HepG2 (cell line): ENCODE results near the gene GDF7. TPM values are rescaled to one million over a fixed set of nuclear protein-coding genes. Genes with fewer than 3 reads are reported as not detected.

ENCODE experiments used
- ATAC-seq: fragments of 200-7000 bp; cut with Tn5 transposase; 3 replicates; pipeline ENCODE4 v1.9.1; 2020; ENCODE audit warnings: mild to moderate bottlenecking, moderate library complexity
- BruUV-seq: library from RNA; stranded (reverse); fragments of 400-500 nt; replicated peaks from 2 replicates; lab custom pipeline; 2021; lab: Mats Ljungman, UMichigan
- CTCF ChIA-PET: fragments of 300-600 bp; formaldehyde crosslinking; extraction: SDS; loops from one replicate; lab custom pipeline; 2021; ENCODE audit warnings: low total read pairs, inconsistent platforms, low intra/inter-chr PET ratio; lab: Yijun Ruan, JAX
- POLR2A ChIA-PET: fragments of 350-600 bp; sonication (Branson Sonifier 250); formaldehyde crosslinking; loops from one replicate; lab custom pipeline; 2020; ENCODE audit warnings: antibody characterized with exemption, inconsistent platforms; lab: Yijun Ruan, JAX
- DNase-seq: peaks from one replicate; pipeline ENCODE4 v3.0.0-alpha.2; 2015; ENCODE audit warnings: low spot score
- FAIRE-seq: peaks from 3 replicates; lab custom pipeline; 2011; peaks lifted over from hg19 to GRCh38; lab: Jason Lieb, UNC
- H2AFZ ChIP-seq: one replicate; pipeline ENCODE4 v1.6.1; 2011; ENCODE audit warnings: low read length, inconsistent platforms
- H3K27ac ChIP-seq: fragments of 300-600 bp; 3 replicates; pipeline ENCODE4 v1.8.0; 2011; ENCODE audit warnings: mixed run types, mild to moderate bottlenecking, mixed read lengths, low read length, inconsistent platforms; ENCODE audit not compliant: insufficient read depth; ENCODE audit errors: extremely low read length
- H3K27me3 ChIP-seq, 2 experiments: fragments of 200-600 bp in 1 of 2; 2 replicates in 1 of 2; 3 replicates in 1 of 2; pipeline versions ENCODE4 v1.6.0 to v1.8.0; 2011; ENCODE audit warnings: low read length in 2 of 2, mild to moderate bottlenecking in 2 of 2, moderate library complexity in 2 of 2, inconsistent platforms in 1 of 2; ENCODE audit not compliant: insufficient read depth in 2 of 2, control insufficient read depth in 1 of 2
- H3K36me3 ChIP-seq, 2 experiments: fragments of 200-600 bp in 1 of 2; replicated peaks in 1 of 2; 2 replicates in 1 of 2; 3 replicates in 1 of 2; pipeline versions ENCODE4 v1.5.1 to v1.8.0; 2011; ENCODE audit warnings: low read length in 2 of 2, inconsistent platforms in 1 of 2; ENCODE audit not compliant: insufficient read depth in 2 of 2, control insufficient read depth in 1 of 2
- H3K4me1 ChIP-seq: 2 replicates; pipeline ENCODE4 v1.5.1; 2012; ENCODE audit warnings: low read length, inconsistent platforms; ENCODE audit not compliant: insufficient read depth
- H3K4me2 ChIP-seq: 2 replicates; pipeline ENCODE4 v1.6.0; 2011; ENCODE audit warnings: low read depth, low read length, inconsistent platforms
- H3K4me3 ChIP-seq, 3 experiments: fragments of 200-600 bp in 1 of 3; sonication (generic), shearing (Covaris generic) in 1 of 3; replicated peaks in 1 of 3; 2 replicates each; pipeline ENCODE4 v1.5.1; 2011 to 2016; ENCODE audit warnings: low read length in 3 of 3, inconsistent platforms in 2 of 3, low read depth in 2 of 3, mild to moderate bottlenecking in 2 of 3, control low read depth in 1 of 3, mixed read lengths in 1 of 3; ENCODE audit not compliant: insufficient read depth in 1 of 3
- H3K79me2 ChIP-seq: one replicate; pipeline ENCODE4 v1.6.1; 2011; ENCODE audit warnings: low read length, inconsistent platforms; ENCODE audit not compliant: insufficient read depth
- H3K9ac ChIP-seq: 2 replicates; pipeline ENCODE4 v1.6.0; 2011; ENCODE audit warnings: mild to moderate bottlenecking, low read depth, low read length, inconsistent platforms; ENCODE audit not compliant: insufficient read depth
- H3K9me3 ChIP-seq: 2 replicates; pipeline ENCODE4 v1.5.1; 2012; ENCODE audit warnings: mild to moderate bottlenecking, low read length
- H4K20me1 ChIP-seq: 2 replicates; pipeline ENCODE4 v1.6.0; 2011; ENCODE audit warnings: inconsistent platforms, mild to moderate bottlenecking, low read length, moderate library complexity; ENCODE audit not compliant: insufficient read depth
- AGO1 ChIP-seq: fragments of 200-400 bp; formaldehyde crosslinking; IDR thresholded peaks from 2 replicates; pipeline ENCODE4 v1.6.1; 2017; ENCODE audit warnings: mild to moderate bottlenecking, low read depth, low read length, moderate library complexity; ENCODE audit not compliant: poor library complexity, severe bottlenecking
- AHR ChIP-seq: IDR thresholded peaks from 2 replicates; pipeline ENCODE4 v1.6.1; 2018; ENCODE audit warnings: missing genetic modification reagents, missing compliant biosample characterization
- ASH2L ChIP-seq: fragments of 300-600, 200-600 bp; sonication (generic); IDR thresholded peaks from 2 replicates; pipeline ENCODE4 v1.7.0; 2017; ENCODE audit warnings: low read depth, mild to moderate bottlenecking, moderate library complexity, mixed read lengths, low read length; ENCODE audit not compliant: insufficient read length
- HDAC2 ChIP-seq: sonication (generic); formaldehyde crosslinking; IDR thresholded peaks from 2 replicates; pipeline ENCODE4 v1.4.0; 2020; ENCODE audit warnings: missing genetic modification reagents
- HES4 ChIP-seq: sonication (generic); formaldehyde crosslinking; IDR thresholded peaks from 2 replicates; pipeline ENCODE4 v1.9.0; 2021; ENCODE audit warnings: mild to moderate bottlenecking, missing genetic modification reagents, borderline replicate concordance
- KDM3A ChIP-seq: IDR thresholded peaks from 2 replicates; pipeline ENCODE4 v1.6.1; 2018; ENCODE audit warnings: low read depth, missing compliant biosample characterization
- KDM5B ChIP-seq: sonication (generic); formaldehyde crosslinking; IDR thresholded peaks from 2 replicates; pipeline ENCODE4 v1.4.0; 2020; ENCODE audit warnings: missing genetic modification reagents, mild to moderate bottlenecking, borderline replicate concordance
- SMAD1 ChIP-seq: sonication (generic); formaldehyde crosslinking; IDR thresholded peaks from 2 replicates; pipeline ENCODE4 v1.4.0; 2020; ENCODE audit warnings: missing genetic modification reagents, low read depth, mild to moderate bottlenecking, borderline replicate concordance
- SMAD9 ChIP-seq: sonication (generic); formaldehyde crosslinking; IDR thresholded peaks from 2 replicates; pipeline ENCODE4 v1.5.1; 2020; ENCODE audit warnings: mild to moderate bottlenecking, missing genetic modification reagents
- ZNF234 ChIP-seq: sonication (generic); formaldehyde crosslinking; conservative IDR thresholded peaks from 2 replicates; pipeline ENCODE4 v1.5.1; 2020; ENCODE audit warnings: mild to moderate bottlenecking, missing genetic modification reagents
- ZNF781 ChIP-seq: sonication (generic); formaldehyde crosslinking; IDR thresholded peaks from 2 replicates; pipeline ENCODE4 v1.5.1; 2020; ENCODE audit warnings: borderline replicate concordance, mild to moderate bottlenecking, missing genetic modification reagents; ENCODE audit errors: not compliant biosample characterization
- WGBS: methylation state at CpG from one replicate; pipeline ENCODE4 v1.1.6; 2017; ENCODE audit warnings: low lambda C conversion rate; 5-methylcytosine and 5-hydroxymethylcytosine counted together
- in situ Hi-C: cut with HindIII; loops from 2 replicates; pipeline ENCODE4 v1.10.0; 2017; ENCODE audit warnings: low pct_unique_long_range_greater_than_20kb; ENCODE audit not compliant: extremely low pct_ligation_motif_present
- intact Hi-C: fragments of 100-400 bp; cut with micrococcal nuclease; formaldehyde crosslinking; loops from one replicate; pipeline ENCODE4 v1.10.0; 2022; ENCODE audit not compliant: unreplicated experiment
- polyA plus RNA-seq, 8 experiments: library from polyadenylated mRNA; depleted of rRNA in 3 of 8; stranded (reverse) in 7 of 8; unstranded in 1 of 8; fragments of >200 nt; fragmentation: Illumina TruSeq in 4 of 8; extraction: Trizol in 4 of 8; gene quantifications; 2 replicates each; pipeline versions ENCODE4 v1.2.1 to v1.2.3, GENCODE V29; 2011 to 2016; ENCODE audit warnings: low read depth in 4 of 8, missing spikeins in 1 of 8, mixed read lengths in 1 of 8; ENCODE audit not compliant: insufficient read depth in 1 of 8
- total RNA-seq, 5 experiments: library from RNA; depleted of rRNA; stranded (reverse); fragments of >200 nt; fragmentation: Illumina TruSeq; extraction: Trizol; gene quantifications; 2 replicates each; pipeline ENCODE4 v1.2.3, GENCODE V29; 2016; ENCODE audit warnings: low read depth in 1 of 5
- TF ChIP-seq, protein P1 (sequence below): sonication (generic); formaldehyde crosslinking; IDR thresholded peaks from 2 replicates; pipeline ENCODE4 v1.8.0; 2023; ENCODE audit warnings: mild to moderate bottlenecking, missing genetic modification reagents
- TF ChIP-seq, protein P2 (sequence below): sonication (generic); formaldehyde crosslinking; IDR thresholded peaks from 2 replicates; pipeline ENCODE4 v1.4.0; 2020; ENCODE audit warnings: missing genetic modification reagents
- TF ChIP-seq, protein P3 (sequence below): IDR thresholded peaks from 2 replicates; pipeline ENCODE4 v1.6.1; 2012; ENCODE audit warnings: low read length, improper control_type of control experiment
- TF ChIP-seq, protein P4 (sequence below): sonication (generic); formaldehyde crosslinking; IDR thresholded peaks from 2 replicates; pipeline ENCODE4 v1.4.0; 2020; ENCODE audit warnings: mild to moderate bottlenecking, low read depth, missing genetic modification reagents

The GDF7 gene
- total and polyA plus RNA-seq, 2 of the 13 experiments (the other 11 are each of a cell fraction or from before 2014, with no cell fraction given): 1.6 to 15.0 TPM

DNA sequence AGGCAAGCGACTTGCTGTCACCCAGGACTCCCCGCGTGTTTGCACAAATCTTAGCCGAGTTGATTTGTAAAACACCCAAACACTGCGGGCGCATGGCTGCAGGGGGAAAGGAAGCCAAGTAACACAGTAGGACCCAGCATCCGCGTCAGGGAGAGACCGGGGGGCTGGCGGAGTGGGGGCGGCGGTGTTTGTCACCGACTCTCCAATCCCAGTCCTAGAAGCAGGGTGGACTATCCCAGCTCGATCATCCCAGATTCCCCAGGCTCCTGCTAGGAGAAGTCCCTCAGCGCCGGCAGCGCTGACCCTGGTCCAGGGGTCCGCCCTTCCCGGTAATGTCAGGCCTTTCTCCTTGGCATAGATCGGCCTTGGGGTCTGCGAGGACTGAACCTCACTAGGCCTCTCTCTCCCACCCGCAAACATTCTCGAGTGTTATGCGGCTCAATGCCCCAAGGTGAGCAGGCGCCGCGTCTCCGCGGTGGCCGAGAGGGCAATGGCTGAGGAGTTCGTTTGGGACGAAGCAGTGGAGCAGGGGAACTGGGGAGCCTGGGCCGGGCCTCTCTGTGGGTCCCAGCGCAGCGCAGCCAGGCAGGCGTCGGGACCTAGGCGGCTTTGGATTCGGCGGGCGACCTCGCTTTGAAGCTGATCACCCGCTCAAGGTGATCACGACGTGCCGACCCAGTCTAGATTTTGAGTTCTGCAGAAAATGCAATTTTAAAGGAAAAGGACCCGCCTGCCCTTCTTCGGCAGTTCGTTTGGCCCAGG lies 1.5 kb upstream of the GDF7 start (continued):
- TF ChIP-seq, protein P1, sequence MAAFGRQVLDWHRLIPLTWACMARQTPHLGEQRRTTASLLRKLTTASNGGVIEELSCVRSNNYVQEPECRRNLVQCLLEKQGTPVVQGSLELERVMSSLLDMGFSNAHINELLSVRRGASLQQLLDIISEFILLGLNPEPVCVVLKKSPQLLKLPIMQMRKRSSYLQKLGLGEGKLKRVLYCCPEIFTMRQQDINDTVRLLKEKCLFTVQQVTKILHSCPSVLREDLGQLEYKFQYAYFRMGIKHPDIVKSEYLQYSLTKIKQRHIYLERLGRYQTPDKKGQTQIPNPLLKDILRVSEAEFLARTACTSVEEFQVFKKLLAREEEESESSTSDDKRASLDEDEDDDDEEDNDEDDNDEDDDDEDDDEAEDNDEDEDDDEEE: 0 out of 2 replicates have a peak, but pooled peaks have one; percentile 28
- TF ChIP-seq ZNF234 (no peak), ASH2L (no peak), KDM5B (peak; percentile 32; the same call in 1 of the 2 replicates), ZNF781 (CRISPR knock-in tag) (no peak), AHR (CRISPR knock-in tag) (no peak)
- TF ChIP-seq, protein P2, sequence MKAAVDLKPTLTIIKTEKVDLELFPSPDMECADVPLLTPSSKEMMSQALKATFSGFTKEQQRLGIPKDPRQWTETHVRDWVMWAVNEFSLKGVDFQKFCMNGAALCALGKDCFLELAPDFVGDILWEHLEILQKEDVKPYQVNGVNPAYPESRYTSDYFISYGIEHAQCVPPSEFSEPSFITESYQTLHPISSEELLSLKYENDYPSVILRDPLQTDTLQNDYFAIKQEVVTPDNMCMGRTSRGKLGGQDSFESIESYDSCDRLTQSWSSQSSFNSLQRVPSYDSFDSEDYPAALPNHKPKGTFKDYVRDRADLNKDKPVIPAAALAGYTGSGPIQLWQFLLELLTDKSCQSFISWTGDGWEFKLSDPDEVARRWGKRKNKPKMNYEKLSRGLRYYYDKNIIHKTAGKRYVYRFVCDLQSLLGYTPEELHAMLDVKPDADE (CRISPR knock-in tag): no peak
- TF ChIP-seq, all 625 proteins: peak for 50

DNA sequence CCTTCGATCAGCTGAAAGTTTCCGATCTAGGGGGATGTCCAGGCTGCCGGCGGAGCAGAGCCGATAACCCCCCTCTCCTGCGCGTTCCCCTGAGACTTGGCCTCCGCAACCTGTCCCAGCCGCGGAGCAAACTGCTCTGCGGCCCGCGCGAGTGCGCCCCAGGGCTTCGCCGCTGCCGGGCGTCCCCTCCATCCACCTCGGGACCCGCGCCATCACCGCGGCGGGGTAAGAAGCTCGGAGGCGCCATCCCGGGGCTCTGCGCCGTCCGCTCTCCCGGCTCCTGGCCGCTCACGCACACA lies 990 bp upstream of the GDF7 start:
- no peak overlapping the region for H2AFZ ChIP-seq
- peak overlapping the region; percentile 63 to 87 (median 87) for H3K4me3 ChIP-seq
- BruUV-seq: TSS peak; percentile 56
- peak overlapping the region; percentile 61 for H3K27ac ChIP-seq
- ATAC-seq: peak; percentile 35
- CTCF ChIA-PET: interaction anchor here (2.0 kb wide), 1 partner anchor 10 kb away, joined by 12 read pairs; no protein-coding TSS in a partner anchor
- intact Hi-C loops: loop anchor here (1.0 to 10.0 kb wide), 3 partner anchors 10 to 649 kb away; partner anchors contain the start of gene LDAH
- peaks cover 54% of the 10 kb centered on the region for H3K4me1 ChIP-seq
- no peaks in the 10 kb centered on the region for H3K9me3 ChIP-seq
- DNase-seq: no peak
- POLR2A ChIA-PET: interaction anchor here (0.7 to 8.5 kb wide), 13 partner anchors 9 to 371 kb away, joined by 3 to 216 read pairs (median 5); partner anchors contain the start of genes HS1BP3, LDAH and RHOB
- no peaks in the 10 kb centered on the region for H4K20me1 ChIP-seq
- in situ Hi-C loops: loop anchor here (10.0 to 25.0 kb wide), 2 partner anchors 296 to 499 kb away; no protein-coding TSS in a partner anchor
- peaks cover 20 to 43% of the 10 kb centered on the region in 2 experiments; a peak in 4 of 5 replicates for H3K27me3 ChIP-seq
- H3K36me3 ChIP-seq: no peaks in the 10 kb centered on the region; a peak in 1 of 5 replicates
- WGBS: 2% methylated on average over 22 of the region's 34 CpGs
- peaks cover 17% of the 10 kb centered on the region for H3K79me2 ChIP-seq
- peak overlapping the region; percentile 35; the same call in 1 of the 2 replicates for H3K9ac ChIP-seq
- FAIRE-seq: no peak
- peak overlapping the region; percentile 98 for H3K4me2 ChIP-seq
- TF ChIP-seq HES4: 0 out of 2 replicates have a peak, but pooled peaks have one; percentile 38
- TF ChIP-seq SMAD1 (CRISPR knock-in tag): 0 out of 2 replicates have a peak, but pooled peaks have one; percentile 14
- TF ChIP-seq, protein P3, sequence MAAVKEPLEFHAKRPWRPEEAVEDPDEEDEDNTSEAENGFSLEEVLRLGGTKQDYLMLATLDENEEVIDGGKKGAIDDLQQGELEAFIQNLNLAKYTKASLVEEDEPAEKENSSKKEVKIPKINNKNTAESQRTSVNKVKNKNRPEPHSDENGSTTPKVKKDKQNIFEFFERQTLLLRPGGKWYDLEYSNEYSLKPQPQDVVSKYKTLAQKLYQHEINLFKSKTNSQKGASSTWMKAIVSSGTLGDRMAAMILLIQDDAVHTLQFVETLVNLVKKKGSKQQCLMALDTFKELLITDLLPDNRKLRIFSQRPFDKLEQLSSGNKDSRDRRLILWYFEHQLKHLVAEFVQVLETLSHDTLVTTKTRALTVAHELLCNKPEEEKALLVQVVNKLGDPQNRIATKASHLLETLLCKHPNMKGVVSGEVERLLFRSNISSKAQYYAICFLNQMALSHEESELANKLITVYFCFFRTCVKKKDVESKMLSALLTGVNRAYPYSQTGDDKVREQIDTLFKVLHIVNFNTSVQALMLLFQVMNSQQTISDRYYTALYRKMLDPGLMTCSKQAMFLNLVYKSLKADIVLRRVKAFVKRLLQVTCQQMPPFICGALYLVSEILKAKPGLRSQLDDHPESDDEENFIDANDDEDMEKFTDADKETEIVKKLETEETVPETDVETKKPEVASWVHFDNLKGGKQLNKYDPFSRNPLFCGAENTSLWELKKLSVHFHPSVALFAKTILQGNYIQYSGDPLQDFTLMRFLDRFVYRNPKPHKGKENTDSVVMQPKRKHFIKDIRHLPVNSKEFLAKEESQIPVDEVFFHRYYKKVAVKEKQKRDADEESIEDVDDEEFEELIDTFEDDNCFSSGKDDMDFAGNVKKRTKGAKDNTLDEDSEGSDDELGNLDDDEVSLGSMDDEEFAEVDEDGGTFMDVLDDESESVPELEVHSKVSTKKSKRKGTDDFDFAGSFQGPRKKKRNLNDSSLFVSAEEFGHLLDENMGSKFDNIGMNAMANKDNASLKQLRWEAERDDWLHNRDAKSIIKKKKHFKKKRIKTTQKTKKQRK: no peak
- no peak for TF ChIP-seq HDAC2 (CRISPR knock-in tag)
- TF ChIP-seq, protein P4, sequence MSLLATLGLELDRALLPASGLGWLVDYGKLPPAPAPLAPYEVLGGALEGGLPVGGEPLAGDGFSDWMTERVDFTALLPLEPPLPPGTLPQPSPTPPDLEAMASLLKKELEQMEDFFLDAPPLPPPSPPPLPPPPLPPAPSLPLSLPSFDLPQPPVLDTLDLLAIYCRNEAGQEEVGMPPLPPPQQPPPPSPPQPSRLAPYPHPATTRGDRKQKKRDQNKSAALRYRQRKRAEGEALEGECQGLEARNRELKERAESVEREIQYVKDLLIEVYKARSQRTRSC: no peak
- TF ChIP-seq SMAD9 (CRISPR knock-in tag): 0 out of 2 replicates have a peak, but pooled peaks have one; percentile 23
- no peak for TF ChIP-seq KDM3A
- peak; percentile 66 for TF ChIP-seq AGO1
